Measurements from ENCODE around the gene REEP1. TPM values are rescaled to one million over a fixed set of nuclear protein-coding genes. Genes with fewer than 3 reads are reported as not detected.
"Not testable (repeated sequence)": the region's sequence is repeated elsewhere in the genome, so short reads cannot be mapped to it uniquely, and the experiment has no call there.

Gene REEP1
- total RNA-seq, 1 donor from 2014 or later: 24.0 TPM

DNA sequence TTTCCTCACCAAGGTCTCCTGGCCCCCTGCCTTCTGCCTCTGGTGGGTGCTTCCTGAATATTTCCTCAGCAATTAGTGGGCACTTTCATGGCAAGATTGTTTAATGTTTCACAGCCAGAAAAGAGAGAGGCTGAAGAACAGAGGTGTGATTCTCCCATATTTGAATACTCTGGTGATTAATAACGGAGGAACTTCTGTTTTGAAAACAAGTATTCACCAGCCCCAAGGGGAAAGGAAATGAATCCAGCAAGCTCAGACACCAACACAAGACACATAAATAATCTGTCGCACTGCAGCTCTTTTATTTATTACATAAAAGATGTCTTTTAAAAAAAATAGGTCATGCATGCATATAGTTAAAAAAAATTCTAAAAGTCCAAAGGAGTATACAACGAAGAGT is 80.4 kb downstream of the REEP1 start:
- no peaks in the 10 kb centered on the region for H3K27me3 ChIP-seq (ENCODE audit: control insufficient read depth in 3 of 3, insufficient read depth in 3 of 3, low read length in 3 of 3)
- H3K4me1 ChIP-seq (ENCODE audit: control insufficient read depth in 3 of 3, insufficient read depth in 3 of 3, low read length in 3 of 3): peaks cover 13 to 16% (median 16%) of the 10 kb centered on the region in 3 donors
- no peak overlapping the region for H3K4me3 ChIP-seq (ENCODE audit: low read length in 3 of 3)
- H3K27ac ChIP-seq (ENCODE audit: low read depth, low read length): no peak overlapping the region
- no peak overlapping the region for H3K9ac ChIP-seq (ENCODE audit: low read depth in 1 of 3, low read length in 3 of 3)
- no peaks in the 10 kb centered on the region for H3K9me3 ChIP-seq (ENCODE audit: control insufficient read depth in 3 of 3, low read length in 3 of 3)
- H3K36me3 ChIP-seq (ENCODE audit: control insufficient read depth in 3 of 3, insufficient read depth in 3 of 3, low read length in 3 of 3): peaks cover 0 to 3% (median 0%) of the 10 kb centered on the region in 3 donors

DNA sequence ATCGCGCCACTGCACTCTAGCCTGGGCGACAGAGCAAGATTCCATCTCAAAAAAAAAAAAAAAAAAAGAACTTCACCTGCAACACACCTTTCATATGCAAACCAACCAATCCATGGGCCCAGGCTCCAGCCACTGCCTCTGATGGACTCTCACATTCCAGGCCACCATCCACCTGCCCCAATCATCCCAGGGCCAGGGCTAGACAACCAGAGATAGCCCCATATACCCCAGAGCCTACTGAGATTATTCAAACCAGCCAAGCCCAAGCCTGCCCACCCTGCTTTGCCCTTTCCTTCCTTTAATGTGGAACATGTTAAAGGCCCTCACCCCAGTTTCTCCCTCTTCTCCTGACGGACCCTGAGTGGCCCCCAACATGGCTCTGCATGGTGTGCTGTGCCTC is 81.1 kb downstream of the REEP1 start:
- H3K27ac ChIP-seq (ENCODE audit: low read depth, low read length): no peak overlapping the region

DNA sequence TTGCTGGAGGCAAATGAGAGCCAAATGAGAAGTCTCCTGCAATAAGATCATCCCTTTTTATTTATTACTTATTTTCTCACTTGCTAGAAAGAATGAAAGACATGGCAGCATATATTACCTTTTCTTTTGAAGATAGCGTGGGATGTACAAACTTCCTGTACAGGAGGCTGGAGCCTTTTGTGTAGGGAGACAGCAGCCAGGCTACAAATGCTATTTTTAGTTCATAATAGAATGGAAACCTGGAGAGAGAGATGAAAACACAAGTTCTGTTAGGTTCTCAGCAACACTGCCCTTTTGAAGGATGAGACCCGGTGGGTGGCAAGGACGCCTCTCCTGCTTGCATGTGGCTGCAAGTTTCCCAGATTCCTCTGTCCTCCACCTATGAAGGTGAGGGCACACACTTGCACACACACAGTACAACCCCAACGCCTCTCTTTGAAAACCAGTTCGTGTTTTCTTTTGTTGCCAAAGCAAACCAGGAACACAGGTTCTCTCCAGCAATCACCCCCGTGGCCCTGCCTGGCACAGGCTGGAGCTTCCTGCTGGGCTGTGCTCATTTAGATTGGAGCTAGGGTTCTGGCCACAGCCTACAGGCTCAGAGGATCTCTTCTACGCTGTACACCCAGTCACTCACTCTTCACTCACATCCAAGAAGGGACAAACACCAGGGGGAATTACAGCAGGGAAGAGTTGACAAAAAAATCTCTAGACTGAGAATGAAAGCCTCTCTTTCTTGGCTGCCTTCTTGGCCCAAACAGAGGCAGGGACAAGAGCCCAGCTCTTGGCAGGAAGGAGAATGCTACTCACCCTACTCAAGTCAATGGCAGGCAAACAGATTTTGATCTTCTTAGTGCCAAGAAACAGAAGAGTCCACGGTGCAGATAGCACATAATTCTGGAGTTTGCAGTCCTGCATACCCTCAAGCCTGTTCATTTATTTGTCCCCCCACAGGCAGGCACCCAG is 82.6 kb downstream of the REEP1 start:
- H3K27ac ChIP-seq (ENCODE audit: low read depth, low read length): peak overlapping the region; percentile 18
- H3K4me3 ChIP-seq (ENCODE audit: low read length in 3 of 3): peak overlapping the region; percentile 11 to 52 (median 32)
- no peaks in the 10 kb centered on the region for H3K27me3 ChIP-seq (ENCODE audit: control insufficient read depth in 3 of 3, insufficient read depth in 3 of 3, low read length in 3 of 3)
- peaks cover 0 to 2% (median 0%) of the 10 kb centered on the region in 3 donors for H3K36me3 ChIP-seq (ENCODE audit: control insufficient read depth in 3 of 3, insufficient read depth in 3 of 3, low read length in 3 of 3)
- H3K4me1 ChIP-seq (ENCODE audit: control insufficient read depth in 3 of 3, insufficient read depth in 3 of 3, low read length in 3 of 3): peaks cover 17 to 24% (median 18%) of the 10 kb centered on the region in 3 donors
- peak overlapping the region in 2 of 3 donors; percentile 7 to 66 for H3K9ac ChIP-seq (ENCODE audit: low read depth in 1 of 3, low read length in 3 of 3)
- H3K9me3 ChIP-seq (ENCODE audit: control insufficient read depth in 3 of 3, low read length in 3 of 3): no peaks in the 10 kb centered on the region

More for the DNA sequence above, 81.1 kb downstream of the REEP1 start:
- peaks cover 0 to 3% (median 2%) of the 10 kb centered on the region in 3 donors for H3K36me3 ChIP-seq (ENCODE audit: control insufficient read depth in 3 of 3, insufficient read depth in 3 of 3, low read length in 3 of 3)
- H3K27me3 ChIP-seq (ENCODE audit: control insufficient read depth in 3 of 3, insufficient read depth in 3 of 3, low read length in 3 of 3): no peaks in the 10 kb centered on the region
- H3K4me1 ChIP-seq (ENCODE audit: control insufficient read depth in 3 of 3, insufficient read depth in 3 of 3, low read length in 3 of 3): peaks cover 13 to 20% (median 16%) of the 10 kb centered on the region in 3 donors
- no peak overlapping the region for H3K4me3 ChIP-seq (ENCODE audit: low read length in 3 of 3)
- H3K9ac ChIP-seq (ENCODE audit: low read depth in 1 of 3, low read length in 3 of 3): no peak overlapping the region
- no peaks in the 10 kb centered on the region for H3K9me3 ChIP-seq (ENCODE audit: control insufficient read depth in 3 of 3, low read length in 3 of 3)

DNA sequence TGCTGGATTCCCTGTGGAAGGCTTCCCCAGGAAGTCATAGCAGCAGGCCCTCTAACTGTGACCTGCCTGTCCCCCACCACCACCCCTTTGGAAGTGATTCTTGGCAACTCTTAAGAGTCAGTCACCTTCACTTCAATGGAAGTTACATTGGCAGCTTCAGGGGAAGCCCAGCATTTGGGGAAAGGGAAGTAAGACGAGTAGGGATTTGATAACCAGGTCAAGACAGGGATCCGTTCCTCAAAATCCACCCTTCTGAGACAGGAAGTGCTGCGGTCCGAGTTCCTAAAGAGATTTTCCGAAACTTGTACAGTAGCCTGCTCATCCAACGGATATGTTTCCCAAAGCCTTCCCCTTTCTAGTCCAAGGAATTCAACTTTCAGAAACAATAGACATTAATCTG is 84.0 kb downstream of the REEP1 start:
- H3K4me3 ChIP-seq (ENCODE audit: low read length in 3 of 3): no peak overlapping the region
- no peak overlapping the region for H3K9ac ChIP-seq (ENCODE audit: low read depth in 1 of 3, low read length in 3 of 3)
- peaks cover 0 to 2% (median 0%) of the 10 kb centered on the region in 3 donors for H3K36me3 ChIP-seq (ENCODE audit: control insufficient read depth in 3 of 3, insufficient read depth in 3 of 3, low read length in 3 of 3)
- H3K9me3 ChIP-seq (ENCODE audit: control insufficient read depth in 3 of 3, low read length in 3 of 3): no peaks in the 10 kb centered on the region
- H3K4me1 ChIP-seq (ENCODE audit: control insufficient read depth in 3 of 3, insufficient read depth in 3 of 3, low read length in 3 of 3): peaks cover 17 to 24% (median 18%) of the 10 kb centered on the region in 3 donors
- H3K27ac ChIP-seq (ENCODE audit: low read depth, low read length): no peak overlapping the region
- H3K27me3 ChIP-seq (ENCODE audit: control insufficient read depth in 3 of 3, insufficient read depth in 3 of 3, low read length in 3 of 3): no peaks in the 10 kb centered on the region

DNA sequence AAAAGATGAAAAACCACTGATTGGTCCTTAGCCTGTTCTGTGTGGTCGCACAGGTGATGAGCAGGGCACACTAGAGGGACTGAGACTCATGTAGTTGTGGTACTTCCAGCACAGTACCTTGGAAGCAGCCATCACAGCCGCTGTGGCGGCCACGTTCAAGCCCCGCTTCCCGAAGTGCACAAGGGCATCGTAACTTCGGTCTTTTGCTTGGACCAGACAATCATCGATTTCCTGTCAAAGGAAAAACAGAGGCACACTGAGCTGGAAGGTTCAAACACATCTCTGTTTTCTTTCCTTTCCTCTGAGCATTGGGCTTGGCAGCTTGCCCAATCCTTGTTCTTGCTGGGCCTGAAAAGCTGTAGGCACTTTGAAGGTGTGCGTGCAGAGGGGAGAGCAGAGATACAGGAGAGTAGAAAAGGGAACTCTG is 85.6 kb downstream of the REEP1 start:
- no peak overlapping the region for H3K9ac ChIP-seq (ENCODE audit: low read depth in 1 of 3, low read length in 3 of 3)
- no peak overlapping the region for H3K27ac ChIP-seq (ENCODE audit: low read depth, low read length)
- H3K4me3 ChIP-seq (ENCODE audit: low read length in 3 of 3): no peak overlapping the region
- H3K9me3 ChIP-seq (ENCODE audit: control insufficient read depth in 3 of 3, low read length in 3 of 3): no peaks in the 10 kb centered on the region
- no peaks in the 10 kb centered on the region for H3K27me3 ChIP-seq (ENCODE audit: control insufficient read depth in 3 of 3, insufficient read depth in 3 of 3, low read length in 3 of 3)
- H3K4me1 ChIP-seq (ENCODE audit: control insufficient read depth in 3 of 3, insufficient read depth in 3 of 3, low read length in 3 of 3): peaks cover 17 to 24% (median 18%) of the 10 kb centered on the region in 3 donors
- H3K36me3 ChIP-seq (ENCODE audit: control insufficient read depth in 3 of 3, insufficient read depth in 3 of 3, low read length in 3 of 3): peaks cover 0 to 2% (median 0%) of the 10 kb centered on the region in 3 donors

DNA sequence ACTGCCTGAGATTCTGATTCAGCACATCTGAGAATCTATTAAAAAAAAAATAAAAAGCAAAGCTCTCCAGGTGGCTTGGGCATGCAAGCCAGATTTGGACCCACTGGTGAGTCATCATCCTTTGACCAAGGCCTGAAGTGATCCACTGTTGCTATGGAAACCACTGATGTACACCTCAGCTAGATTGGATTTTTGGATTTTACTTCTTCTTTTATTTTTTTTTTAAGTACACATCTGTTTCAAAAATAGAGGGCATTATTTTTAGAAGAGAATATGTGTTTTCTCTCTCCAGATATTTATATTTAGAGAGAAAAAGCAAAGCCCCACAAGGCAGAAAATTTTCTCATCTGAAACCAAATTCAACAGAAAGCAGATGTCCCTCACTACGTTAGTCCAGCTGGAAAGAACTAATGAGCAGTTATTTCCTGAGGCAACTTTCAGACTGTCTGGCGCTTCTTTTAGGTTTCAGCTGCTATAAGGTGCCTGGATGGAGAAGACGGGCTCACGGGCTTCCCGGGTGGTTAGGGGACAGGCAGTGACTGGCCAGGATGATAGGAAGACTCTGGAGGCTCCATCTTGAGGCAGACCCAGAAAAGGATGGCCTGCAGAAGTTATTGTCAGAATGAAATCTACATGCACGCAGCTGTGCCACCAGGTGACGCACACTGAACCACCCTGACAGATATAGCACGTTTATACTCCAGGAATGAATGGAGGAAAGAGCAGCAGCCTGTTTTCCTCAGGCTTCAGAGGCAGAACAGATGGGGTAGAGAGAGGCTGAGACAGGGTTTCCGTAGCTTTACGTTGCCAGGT is 87.6 kb downstream of the REEP1 start:
- H3K27me3 ChIP-seq (ENCODE audit: control insufficient read depth in 3 of 3, insufficient read depth in 3 of 3, low read length in 3 of 3): no peaks in the 10 kb centered on the region
- H3K9me3 ChIP-seq (ENCODE audit: control insufficient read depth in 3 of 3, low read length in 3 of 3): no peaks in the 10 kb centered on the region
- peaks cover 6 to 11% (median 7%) of the 10 kb centered on the region in 3 donors for H3K4me1 ChIP-seq (ENCODE audit: control insufficient read depth in 3 of 3, insufficient read depth in 3 of 3, low read length in 3 of 3)
- H3K27ac ChIP-seq (ENCODE audit: low read depth, low read length): peak overlapping the region; percentile 6
- no peak overlapping the region for H3K4me3 ChIP-seq (ENCODE audit: low read length in 3 of 3)
- no peak overlapping the region for H3K9ac ChIP-seq (ENCODE audit: low read depth in 1 of 3, low read length in 3 of 3)
- H3K36me3 ChIP-seq (ENCODE audit: control insufficient read depth in 3 of 3, insufficient read depth in 3 of 3, low read length in 3 of 3): peaks cover 0 to 2% (median 0%) of the 10 kb centered on the region in 3 donors

DNA sequence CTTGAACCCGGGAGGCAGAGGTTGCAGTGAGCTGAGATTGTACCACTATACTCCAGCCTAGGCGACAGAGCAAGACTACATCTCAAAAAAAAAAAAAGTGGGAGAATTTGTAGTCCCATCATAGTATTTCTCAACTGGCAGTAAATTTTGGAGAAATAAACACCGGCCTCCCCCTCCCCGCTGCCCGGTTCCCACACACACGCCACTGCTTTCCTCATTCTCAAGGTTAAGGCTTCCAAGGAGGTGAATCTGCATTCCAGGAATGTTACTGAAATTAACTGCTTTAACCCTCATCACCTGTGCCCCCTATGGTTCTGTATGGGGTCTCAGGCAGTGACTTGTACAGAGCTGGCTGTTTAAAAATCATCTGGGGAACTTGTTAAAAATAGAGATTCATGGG is 88.2 kb downstream of the REEP1 start:
- H3K4me1 ChIP-seq (ENCODE audit: control insufficient read depth in 3 of 3, insufficient read depth in 3 of 3, low read length in 3 of 3): peaks cover 3 to 7% (median 4%) of the 10 kb centered on the region in 3 donors
- no peak overlapping the region for H3K9ac ChIP-seq (ENCODE audit: low read depth in 1 of 3, low read length in 3 of 3)
- H3K9me3 ChIP-seq (ENCODE audit: control insufficient read depth in 3 of 3, low read length in 3 of 3): no peaks in the 10 kb centered on the region
- H3K27me3 ChIP-seq (ENCODE audit: control insufficient read depth in 3 of 3, insufficient read depth in 3 of 3, low read length in 3 of 3): no peaks in the 10 kb centered on the region
- no peak overlapping the region for H3K4me3 ChIP-seq (ENCODE audit: low read length in 3 of 3)
- no peak overlapping the region for H3K27ac ChIP-seq (ENCODE audit: low read depth, low read length)
- H3K36me3 ChIP-seq (ENCODE audit: control insufficient read depth in 3 of 3, insufficient read depth in 3 of 3, low read length in 3 of 3): peaks cover 0 to 2% (median 0%) of the 10 kb centered on the region in 3 donors

DNA sequence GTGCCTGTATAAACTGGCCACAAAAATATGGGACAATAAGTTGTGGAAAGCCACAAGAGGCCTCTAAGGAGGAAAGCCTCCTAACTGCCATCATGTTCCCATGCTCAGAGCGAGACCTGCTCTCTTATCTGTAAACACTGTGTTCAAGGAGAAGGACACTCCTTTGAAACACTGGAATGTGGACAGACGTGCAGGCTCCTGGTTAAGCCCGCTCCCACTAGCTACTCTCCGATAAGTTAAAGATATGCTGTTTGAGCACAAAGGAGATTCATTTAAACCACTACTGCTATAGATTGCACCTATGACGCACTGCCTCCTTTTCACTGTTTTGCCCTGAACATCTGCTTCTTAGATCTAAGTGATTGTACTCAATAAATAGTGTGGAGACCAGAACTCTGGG is 92.2 kb downstream of the REEP1 start:
- not testable (repeated sequence) for H3K27ac ChIP-seq (ENCODE audit: low read depth, low read length); H3K4me1 ChIP-seq (ENCODE audit: control insufficient read depth in 3 of 3, insufficient read depth in 3 of 3, low read length in 3 of 3); H3K36me3 ChIP-seq (ENCODE audit: control insufficient read depth in 3 of 3, insufficient read depth in 3 of 3, low read length in 3 of 3); H3K9ac ChIP-seq (ENCODE audit: low read depth in 1 of 3, low read length in 3 of 3); H3K4me3 ChIP-seq (ENCODE audit: low read length in 3 of 3); H3K27me3 ChIP-seq (ENCODE audit: control insufficient read depth in 3 of 3, insufficient read depth in 3 of 3, low read length in 3 of 3); H3K9me3 ChIP-seq (ENCODE audit: control insufficient read depth in 3 of 3, low read length in 3 of 3)

DNA sequence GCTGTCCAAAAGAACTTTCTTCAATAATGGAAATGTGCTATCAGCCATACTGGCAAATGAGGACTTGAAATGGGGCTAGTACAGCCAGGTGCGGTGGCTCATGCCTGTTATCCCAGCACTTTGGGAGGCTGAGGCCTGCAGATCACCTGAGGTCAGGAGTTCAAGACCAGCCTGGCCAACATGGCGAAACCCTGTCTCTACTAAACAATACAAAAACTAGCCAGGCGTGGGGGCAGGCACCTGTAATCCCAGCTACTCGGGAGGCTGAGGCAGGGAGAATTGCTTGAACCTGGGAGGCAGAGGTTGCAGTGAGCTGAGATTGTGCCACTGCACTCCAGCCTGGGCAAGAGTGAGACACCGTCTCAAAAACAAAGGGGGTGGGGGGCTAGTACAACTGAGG is 92.6 kb downstream of the REEP1 start:
- H3K9me3 ChIP-seq (ENCODE audit: control insufficient read depth in 3 of 3, low read length in 3 of 3); H3K4me3 ChIP-seq (ENCODE audit: low read length in 3 of 3); H3K36me3 ChIP-seq (ENCODE audit: control insufficient read depth in 3 of 3, insufficient read depth in 3 of 3, low read length in 3 of 3); H3K27me3 ChIP-seq (ENCODE audit: control insufficient read depth in 3 of 3, insufficient read depth in 3 of 3, low read length in 3 of 3); H3K4me1 ChIP-seq (ENCODE audit: control insufficient read depth in 3 of 3, insufficient read depth in 3 of 3, low read length in 3 of 3); H3K27ac ChIP-seq (ENCODE audit: low read depth, low read length); H3K9ac ChIP-seq (ENCODE audit: low read depth in 1 of 3, low read length in 3 of 3): not testable (repeated sequence)
